ENCODE measurements around the gene LSP1.
"Not testable (repeated sequence)": the region's sequence is repeated elsewhere in the genome, so short reads cannot be mapped to it uniquely, and the experiment has no call there.

LSP1 gene

GRCh38 chr11:1866776-1867175, 13.9 kb downstream of the LSP1 start:
- DNase-seq, result no peak

- no peak for DNase-seq
Observed at GRCh38 chr11:1867381-1867780, 14.5 kb downstream of the LSP1 start.

DNA sequence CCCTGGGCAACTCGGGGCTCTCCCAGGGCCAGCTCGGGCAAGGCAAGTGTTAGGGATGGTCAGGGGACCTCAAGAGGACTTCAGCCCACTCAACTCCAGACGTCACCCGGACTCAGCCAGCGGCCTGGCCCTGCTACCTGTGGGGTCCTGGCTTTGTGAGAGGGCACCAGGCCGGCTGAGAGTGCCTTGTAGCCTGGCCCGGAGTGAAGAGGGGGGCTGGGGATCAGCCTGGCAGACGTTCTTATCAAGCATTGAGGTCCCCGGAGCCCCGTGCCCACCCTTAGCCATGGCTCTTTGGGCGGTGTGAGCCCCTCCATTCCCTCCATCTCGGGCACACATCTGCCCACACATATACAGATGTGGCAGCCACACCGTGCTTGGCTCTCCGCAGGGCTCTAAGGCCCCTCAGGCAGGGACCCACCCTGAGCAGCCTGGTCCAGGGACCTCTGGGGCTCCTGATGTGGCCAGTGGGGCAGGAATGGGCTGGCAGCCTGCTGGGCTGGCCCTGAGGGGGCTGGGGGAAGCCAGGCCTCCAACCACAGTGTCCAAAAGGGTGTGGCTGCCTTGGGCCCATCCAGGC, 15.3 kb downstream of the LSP1 start:
- DNase-seq, result no peak

DNA sequence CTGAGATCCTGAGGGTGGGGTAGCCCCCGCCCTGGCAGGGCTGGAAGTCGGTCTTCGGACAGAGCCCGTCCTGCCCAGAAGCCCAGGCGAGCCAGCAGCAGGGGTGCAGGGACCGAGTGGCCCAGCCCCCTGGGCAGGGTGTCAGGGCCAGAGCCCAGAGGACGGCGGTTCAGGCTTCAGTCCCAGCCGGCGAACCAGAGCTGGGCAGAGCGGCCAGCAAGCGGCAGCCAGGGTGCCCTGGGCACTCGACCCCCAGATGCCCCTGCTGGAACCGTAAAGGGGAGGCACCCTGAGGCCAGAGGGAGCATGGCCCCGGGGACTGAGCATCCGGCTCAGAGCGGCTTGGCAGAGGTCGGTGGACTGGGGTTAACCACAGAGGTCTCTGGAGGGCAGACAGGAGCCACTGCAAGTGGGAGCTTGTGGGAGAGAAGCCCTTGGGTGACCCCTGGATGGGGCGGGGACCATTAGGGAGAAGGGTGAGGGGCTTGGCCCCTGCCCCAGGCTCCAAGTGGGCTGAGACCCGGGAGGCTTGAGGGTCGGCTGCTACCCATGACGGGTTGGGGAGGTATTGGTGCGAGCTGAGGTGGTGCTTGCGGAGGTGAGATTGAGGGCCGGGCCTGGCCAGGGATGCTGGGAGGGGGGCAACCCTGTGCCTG, 15.9 kb downstream of the LSP1 start:
- no peak for DNase-seq

- no peak for DNase-seq
Observed at GRCh38 chr11:1869427-1870325, 16.8 kb downstream of the LSP1 start.

- DNase-seq, result no peak
Observed at GRCh38 chr11:1870326-1870696, 17.4 kb downstream of the LSP1 start.

- DNase-seq, result no peak
Observed at GRCh38 chr11:1870721-1871466, 18.0 kb downstream of the LSP1 start.

DNA sequence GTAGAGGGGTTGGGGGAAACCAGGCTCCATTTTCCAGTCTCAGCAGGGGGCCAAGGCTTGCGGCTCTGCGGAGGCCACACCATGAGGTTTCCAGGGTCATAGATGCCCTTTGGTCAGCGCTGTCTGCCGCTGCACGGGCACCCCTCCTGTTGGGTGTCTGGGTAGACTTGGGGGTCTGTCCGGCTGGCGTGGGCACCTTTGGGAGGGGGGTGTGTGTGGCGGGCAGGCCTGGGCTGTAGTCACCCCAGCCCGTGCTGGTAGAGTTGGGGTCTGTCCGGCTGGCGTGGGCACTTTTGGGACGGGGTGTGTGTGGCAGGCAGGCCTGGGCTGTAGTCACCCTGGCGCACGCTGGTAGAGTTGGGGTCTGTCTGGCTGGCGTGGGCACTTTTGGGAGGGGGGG, 18.6 kb downstream of the LSP1 start:
- no peak for DNase-seq

- DNase-seq, result no peak
Observed at GRCh38 chr11:1872267-1872985, 19.5 kb downstream of the LSP1 start.

DNA sequence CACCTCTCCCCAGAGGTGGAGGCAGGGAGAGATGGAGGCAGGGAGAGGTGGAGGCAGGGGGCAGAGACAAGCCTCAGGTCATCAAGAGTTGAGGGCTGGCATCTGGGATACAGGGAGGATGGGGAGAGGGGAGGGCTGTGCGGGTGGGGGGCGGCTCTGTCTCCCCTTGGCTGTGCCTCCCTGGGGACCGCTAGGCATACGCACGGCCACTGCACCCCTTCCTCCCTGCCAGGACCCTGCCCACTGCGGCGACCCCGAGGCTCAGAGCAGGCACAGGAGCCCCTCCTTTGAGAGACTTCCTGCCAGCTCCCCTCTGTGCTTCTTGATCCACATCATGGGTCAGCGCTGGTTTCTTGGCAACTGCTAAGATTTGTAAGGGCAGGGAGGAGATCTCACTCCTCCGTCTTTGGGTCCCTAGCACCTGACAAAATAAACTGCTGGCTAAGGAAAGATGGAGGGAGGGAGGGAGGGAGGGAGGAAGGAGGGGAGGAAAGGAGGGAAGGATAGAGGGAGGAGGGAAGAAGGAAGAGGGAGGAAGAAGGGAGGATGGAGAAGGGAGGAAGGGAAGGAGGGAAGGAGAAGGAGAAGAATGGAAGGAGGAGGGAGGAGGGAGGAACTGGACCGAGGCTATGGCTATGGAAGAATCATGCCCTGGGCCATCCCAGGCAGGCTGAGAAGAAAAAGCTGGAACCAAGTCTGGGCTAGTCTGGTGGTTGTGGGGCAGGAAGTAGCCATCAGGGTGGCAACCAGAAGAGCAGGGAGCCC, 20.3 kb downstream of the LSP1 start:
- DNase-seq, result no peak

DNA sequence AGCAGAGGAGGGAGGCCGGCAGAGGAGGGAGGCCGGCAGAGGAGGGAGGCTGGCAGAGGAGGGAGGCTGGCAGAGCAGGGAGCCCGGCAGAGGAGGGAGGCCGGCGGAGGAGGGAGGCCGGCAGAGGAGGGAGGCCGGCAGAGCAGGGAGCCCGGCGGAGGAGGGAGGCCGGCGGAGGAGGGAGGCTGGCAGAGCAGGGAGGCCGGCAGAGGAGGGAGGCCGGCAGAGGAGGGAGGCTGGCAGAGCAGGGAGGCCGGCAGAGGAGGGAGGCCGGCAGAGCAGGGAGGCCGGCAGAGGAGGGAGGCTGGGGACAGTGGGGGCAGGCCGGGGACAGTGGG, 20.9 kb downstream of the LSP1 start:
- not testable (repeated sequence) for DNase-seq

DNA sequence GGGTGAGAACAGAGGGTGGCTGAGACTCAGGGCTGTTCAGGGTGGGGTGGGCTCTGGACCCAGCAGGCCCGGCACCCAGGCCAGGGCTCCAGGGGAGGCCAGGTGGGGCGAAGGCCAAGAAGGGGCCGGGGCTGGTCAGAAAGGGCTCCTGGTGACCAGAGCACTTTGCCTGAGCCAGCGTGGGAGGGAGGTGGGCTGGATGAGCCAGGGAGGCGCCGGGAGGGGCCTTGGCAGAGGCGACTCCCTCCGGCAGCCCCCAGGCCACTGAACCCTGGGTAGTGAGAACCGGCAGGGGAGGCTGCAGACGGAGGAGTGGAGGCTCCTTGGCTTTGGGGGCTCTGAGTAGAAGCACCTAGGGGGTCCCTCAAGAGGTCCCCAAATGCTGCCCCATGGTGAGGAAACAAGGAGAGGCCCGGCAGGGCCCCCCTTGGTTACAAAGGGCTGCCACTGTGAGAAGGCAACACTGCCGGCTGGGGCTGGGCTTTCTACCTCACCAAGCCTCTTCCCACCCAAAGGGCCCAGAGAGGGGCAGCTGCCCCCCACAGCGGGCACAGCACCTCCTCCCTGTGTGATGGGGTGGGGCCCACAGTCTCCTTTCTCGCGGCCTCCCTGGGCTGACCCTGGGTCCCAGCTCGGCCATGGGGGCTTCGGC, 21.7 kb downstream of the LSP1 start:
- DNase-seq, result not testable (repeated sequence)

DNA sequence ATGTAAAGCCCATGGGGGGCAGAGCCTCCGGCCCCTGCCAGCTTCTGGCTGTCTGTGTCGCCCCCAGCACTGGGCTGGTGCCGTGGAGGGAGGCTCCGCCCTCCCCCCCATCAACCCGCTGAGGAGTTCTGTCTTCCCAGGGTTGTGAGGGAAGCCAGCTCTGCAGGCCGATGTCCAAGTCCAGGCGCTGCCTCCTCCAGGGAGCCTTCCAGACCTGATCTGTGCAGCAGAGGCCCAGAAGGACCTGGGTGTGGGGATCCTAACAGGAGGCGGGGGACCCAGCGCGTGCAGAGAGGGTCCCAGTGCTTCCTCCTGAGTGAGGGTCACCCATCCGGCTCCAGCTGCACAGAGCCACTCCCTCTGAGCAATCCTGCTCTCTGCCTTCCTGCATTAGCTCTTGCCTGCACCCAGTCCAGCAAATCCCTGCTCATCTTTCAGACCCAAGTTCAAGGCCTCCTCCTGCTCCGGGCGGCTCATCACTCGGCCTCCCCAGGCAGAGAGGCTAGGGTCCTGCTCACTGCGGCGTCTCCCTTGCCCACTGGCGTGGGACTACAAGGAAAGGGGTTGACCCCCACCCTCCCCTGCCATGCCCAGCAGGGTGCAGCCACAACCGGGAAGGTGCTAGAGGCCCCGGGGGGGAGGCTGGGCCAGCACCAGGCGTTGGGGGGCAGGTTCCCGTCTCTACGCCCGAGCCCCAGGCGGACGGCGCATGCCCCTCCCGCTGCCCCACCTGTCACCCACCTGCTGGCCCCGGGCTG, 22.4 kb downstream of the LSP1 start:
- no peak for DNase-seq

DNA sequence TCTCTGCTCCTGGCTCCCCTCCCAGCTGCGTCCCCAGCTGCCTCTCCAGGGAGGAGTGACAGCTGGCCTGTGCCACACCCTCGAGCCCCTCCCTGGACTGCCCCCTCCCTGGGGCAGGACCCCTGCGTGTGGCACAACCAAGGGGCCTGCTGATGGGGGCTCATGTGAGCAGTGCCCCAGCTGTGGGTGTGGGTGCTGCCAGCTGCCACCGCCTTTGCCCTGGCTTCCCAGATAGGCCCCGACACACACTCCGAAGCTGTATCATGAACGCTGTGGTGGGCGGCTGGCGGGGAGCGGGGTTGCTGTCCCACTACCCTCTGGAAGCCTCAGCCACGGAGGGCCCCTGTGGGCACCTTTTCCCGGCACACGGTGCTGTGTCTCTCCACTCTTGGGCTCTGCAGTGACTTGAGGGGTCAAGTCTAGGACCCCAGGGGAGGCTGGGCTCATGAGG, 23.0 kb downstream of the LSP1 start:
- DNase-seq, result not testable (repeated sequence)

- no peak for DNase-seq
Observed at GRCh38 chr11:1876361-1877063, 23.6 kb downstream of the LSP1 start.

GRCh38 chr11:1877211-1878136, 24.6 kb downstream of the LSP1 start:
- DNase-seq, result no peak

DNA sequence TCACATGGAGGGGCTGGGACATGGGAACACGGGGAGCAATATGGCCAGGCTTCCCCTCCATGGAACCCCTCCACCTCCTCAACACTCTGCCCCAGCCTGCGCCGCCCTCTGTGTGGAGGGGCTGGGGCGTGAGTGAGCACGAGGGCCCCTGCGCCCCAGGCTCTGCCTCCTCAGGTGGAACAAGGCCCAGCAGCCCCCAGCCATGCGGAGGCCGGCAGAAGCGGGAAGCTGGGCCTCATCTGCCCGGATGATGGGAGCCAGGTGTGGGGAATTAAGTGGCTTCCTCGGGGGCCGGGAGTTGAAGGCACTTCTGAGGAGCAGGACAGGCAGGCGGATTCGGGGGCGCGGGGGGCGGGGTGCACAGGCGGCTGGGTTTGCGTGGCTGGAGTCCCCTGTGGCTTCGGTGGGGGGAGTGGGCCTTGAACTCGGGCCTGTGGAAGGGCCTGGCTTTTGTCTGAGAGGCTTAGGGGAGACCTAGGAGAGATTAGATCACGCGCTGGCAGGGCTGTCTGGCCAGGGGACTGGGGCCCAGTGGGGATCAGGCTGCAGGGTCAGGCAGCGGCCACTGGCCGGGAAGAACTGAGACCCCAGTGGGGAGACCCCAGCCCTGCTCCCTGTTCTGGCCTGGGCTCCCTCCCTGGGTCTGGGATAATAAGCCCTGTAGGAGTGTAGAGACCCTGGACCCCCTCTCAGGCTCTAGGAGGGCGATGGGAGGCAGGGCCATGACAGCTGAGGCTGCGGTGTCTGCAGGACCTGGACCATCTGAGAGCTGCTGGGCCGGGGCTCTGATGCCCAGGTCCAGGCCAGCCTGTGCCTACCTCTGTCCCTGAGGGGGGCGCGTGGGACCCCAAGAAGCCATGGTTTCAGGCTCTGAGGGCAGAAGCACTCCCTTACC, 25.5 kb downstream of the LSP1 start:
- no peak for DNase-seq
